Panc1 (cell line): ENCODE measurements around the gene VAV3. TPM values are rescaled to one million over a fixed set of nuclear protein-coding genes. Genes with fewer than 3 reads are reported as not detected.

Experiments used
- ATAC-seq: fragments of 200-7000 bp; cut with Tn5 transposase; 2 replicates; pipeline ENCODE4 v1.9.1; 2020; ENCODE audit warnings: mild to moderate bottlenecking, moderate library complexity
- BruUV-seq: library from RNA; stranded (reverse); fragments of 400-500 nt; replicated peaks from 2 replicates; lab custom pipeline; 2021; lab: Mats Ljungman, UMichigan
- CTCF ChIA-PET: fragments of 300-600 bp; sonication (Branson Sonifier 250); formaldehyde crosslinking; loops from one replicate; lab custom pipeline; 2022; ENCODE audit warnings: antibody characterized with exemption; lab: Charles Lee
- POLR2A ChIA-PET: fragments of 300-600 bp; sonication (Branson Sonifier 250); formaldehyde crosslinking; loops from one replicate; lab custom pipeline; 2022; ENCODE audit warnings: antibody characterized with exemption; lab: Charles Lee
- DNase-seq: peaks from one replicate; pipeline ENCODE4 v3.0.0-alpha.2; 2010; ENCODE audit warnings: low read depth, low spot score
- H3K27ac ChIP-seq: 2 replicates; pipeline ENCODE4 v1.5.1; 2011; ENCODE audit warnings: mild to moderate bottlenecking, low read length, inconsistent platforms
- H3K27me3 ChIP-seq: fragments of 200-500 bp; sonication (Bioruptor generic); 2 replicates; pipeline ENCODE4 v1.6.0; 2014; ENCODE audit warnings: low read length, inconsistent platforms; ENCODE audit not compliant: control insufficient read depth, insufficient read depth
- H3K36me3 ChIP-seq: fragments of 200-500 bp; sonication (Bioruptor generic); 2 replicates; pipeline ENCODE4 v1.5.1; 2014; ENCODE audit warnings: inconsistent platforms, mild to moderate bottlenecking, low read length, moderate library complexity; ENCODE audit not compliant: control insufficient read depth, insufficient read depth
- H3K4me1 ChIP-seq: 2 replicates; pipeline ENCODE4 v1.5.1; 2011; ENCODE audit warnings: inconsistent platforms, mild to moderate bottlenecking, low read length, moderate library complexity; ENCODE audit not compliant: control insufficient read depth, insufficient read depth
- H3K4me3 ChIP-seq, 2 experiments: 2 replicates each; pipeline ENCODE4 v1.5.1; 2011 to 2012; ENCODE audit warnings: low read depth in 2 of 2, low read length in 2 of 2, mild to moderate bottlenecking in 2 of 2, inconsistent platforms in 1 of 2, moderate library complexity in 1 of 2
- H3K9me3 ChIP-seq: fragments of 200-500 bp; sonication (Bioruptor generic); 2 replicates; pipeline ENCODE4 v1.5.1; 2014; ENCODE audit warnings: low read depth, mild to moderate bottlenecking, inconsistent platforms, low read length, moderate library complexity; ENCODE audit not compliant: control insufficient read depth, insufficient read depth
- CTCF ChIP-seq: fragments of 450-650 bp; IDR thresholded peaks from 2 replicates; pipeline ENCODE4 v1.5.1; 2017; ENCODE audit warnings: mild to moderate bottlenecking
- POLR2AphosphoS5 ChIP-seq: IDR thresholded peaks from 2 replicates; pipeline ENCODE4 v1.6.1; 2012; ENCODE audit warnings: mild to moderate bottlenecking, low read depth, low read length, moderate library complexity
- REST ChIP-seq, 2 experiments: IDR thresholded peaks; 2 replicates each; pipeline ENCODE4 v1.6.1; 2011 to 2012; ENCODE audit warnings: low read depth in 2 of 2, control low read depth in 1 of 2, low read length in 1 of 2, mild to moderate bottlenecking in 1 of 2, moderate library complexity in 1 of 2; ENCODE audit not compliant: insufficient read depth in 1 of 2
- SIN3A ChIP-seq: IDR thresholded peaks from 2 replicates; pipeline ENCODE4 v1.6.1; 2012; ENCODE audit warnings: low read depth, mild to moderate bottlenecking, low read length, moderate library complexity, borderline replicate concordance; ENCODE audit not compliant: insufficient read depth
- TCF7L2 ChIP-seq: IDR thresholded peaks from 2 replicates; pipeline ENCODE4 v1.6.1; 2011; ENCODE audit warnings: mild to moderate bottlenecking, low read depth, low read length, inconsistent platforms
- in situ Hi-C: cut with HindIII; loops from 2 replicates; pipeline ENCODE4 v1.10.0; 2016; ENCODE audit warnings: low sequenced_read_pairs, low pct_unique_long_range_greater_than_20kb
- intact Hi-C: fragments of 100-400 bp; cut with micrococcal nuclease; formaldehyde crosslinking; loops from one replicate; pipeline ENCODE4 v1.10.0; 2022; ENCODE audit not compliant: unreplicated experiment
- total RNA-seq: library from RNA; stranded (reverse); gene quantifications from one replicate; pipeline ENCODE4 v1.2.1, GENCODE V29; 2021; ENCODE audit not compliant: unreplicated experiment

The VAV3 gene
- total RNA-seq, 1 experiment from 2014 or later, result 0.23 TPM

GRCh38 chr1:108011295-108011694, 46.3 kb upstream of the VAV3 start:
- ATAC-seq, result no peak
- Histone ChIP-seq H3K27me3 (no peaks in the 10 kb centered on the region), H3K9me3 (no peaks in the 10 kb centered on the region), H3K4me1 (no peaks in the 10 kb centered on the region), H3K36me3 (no peaks in the 10 kb centered on the region), H3K27ac (no peak overlapping the region), H3K4me3 (no peak overlapping the region)
- no TSS peak for BruUV-seq
- ChIA-PET CTCF (no interaction called here), POLR2A (no interaction called here)
- in situ Hi-C loops, result no loop called here
- TF ChIP-seq REST (IDR thresholded peaks at IDR 0.05; ENCODE audit: insufficient read depth in 1 of 2, low read depth in 2 of 2, low read length in 1 of 2), result no peak
- TF ChIP-seq TCF7L2, result no peak
- TF ChIP-seq POLR2AphosphoS5, result no peak
- DNase-seq, result no peak
- intact Hi-C loops, result no loop called here

GRCh38 chr1:108010581-108010980, 45.6 kb upstream of the VAV3 start:
- CTCF ChIA-PET, result no interaction called here
- no peak overlapping the region for H3K27ac ChIP-seq
- no peaks in the 10 kb centered on the region for H3K36me3 ChIP-seq
- BruUV-seq, result no TSS peak
- no peak for ATAC-seq
- H3K4me3 ChIP-seq, result no peak overlapping the region
- H3K4me1 ChIP-seq, result no peaks in the 10 kb centered on the region
- in situ Hi-C loops, result no loop called here
- no peaks in the 10 kb centered on the region for H3K9me3 ChIP-seq
- DNase-seq, result no peak
- POLR2A ChIA-PET, result no interaction called here
- intact Hi-C loops, result no loop called here
- TF ChIP-seq REST (IDR thresholded peaks at IDR 0.05; ENCODE audit: insufficient read depth in 1 of 2, low read depth in 2 of 2, low read length in 1 of 2), result no peak
- no peak for TF ChIP-seq POLR2AphosphoS5
- H3K27me3 ChIP-seq, result no peaks in the 10 kb centered on the region

- in situ Hi-C loops, result no loop called here
- BruUV-seq, result no TSS peak
- CTCF ChIA-PET, result no interaction called here
- POLR2A ChIA-PET, result no interaction called here
- Histone ChIP-seq H3K4me3 (no peak overlapping the region), H3K27ac (no peak overlapping the region), H3K36me3 (no peaks in the 10 kb centered on the region), H3K27me3 (no peaks in the 10 kb centered on the region), H3K9me3 (no peaks in the 10 kb centered on the region), H3K4me1 (no peaks in the 10 kb centered on the region)
- DNase-seq (no peak), ATAC-seq (no peak)
- TF ChIP-seq CTCF (no peak), REST (IDR thresholded peaks at IDR 0.05; ENCODE audit: insufficient read depth in 1 of 2, low read depth in 2 of 2, low read length in 1 of 2) (no peak), POLR2AphosphoS5 (no peak), TCF7L2 (no peak), SIN3A (no peak)
- intact Hi-C loops, result loop anchor here (5.0 kb wide), 1 partner anchor 42 kb away; the partner anchor contains the start of gene VAV3
Measured at GRCh38 chr1:108009603-108010195, 44.7 kb upstream of the VAV3 start.
